ENCODE data around the gene LDHD. TPM values are rescaled to one million over a fixed set of nuclear protein-coding genes. Genes with fewer than 3 reads are reported as not detected.

LDHD gene
- total and polyA plus RNA-seq, 2 of the 13 experiments (the other 11 are each of a cell fraction or from before 2014, with no cell fraction given) = 9.1 to 9.8 TPM

DNA sequence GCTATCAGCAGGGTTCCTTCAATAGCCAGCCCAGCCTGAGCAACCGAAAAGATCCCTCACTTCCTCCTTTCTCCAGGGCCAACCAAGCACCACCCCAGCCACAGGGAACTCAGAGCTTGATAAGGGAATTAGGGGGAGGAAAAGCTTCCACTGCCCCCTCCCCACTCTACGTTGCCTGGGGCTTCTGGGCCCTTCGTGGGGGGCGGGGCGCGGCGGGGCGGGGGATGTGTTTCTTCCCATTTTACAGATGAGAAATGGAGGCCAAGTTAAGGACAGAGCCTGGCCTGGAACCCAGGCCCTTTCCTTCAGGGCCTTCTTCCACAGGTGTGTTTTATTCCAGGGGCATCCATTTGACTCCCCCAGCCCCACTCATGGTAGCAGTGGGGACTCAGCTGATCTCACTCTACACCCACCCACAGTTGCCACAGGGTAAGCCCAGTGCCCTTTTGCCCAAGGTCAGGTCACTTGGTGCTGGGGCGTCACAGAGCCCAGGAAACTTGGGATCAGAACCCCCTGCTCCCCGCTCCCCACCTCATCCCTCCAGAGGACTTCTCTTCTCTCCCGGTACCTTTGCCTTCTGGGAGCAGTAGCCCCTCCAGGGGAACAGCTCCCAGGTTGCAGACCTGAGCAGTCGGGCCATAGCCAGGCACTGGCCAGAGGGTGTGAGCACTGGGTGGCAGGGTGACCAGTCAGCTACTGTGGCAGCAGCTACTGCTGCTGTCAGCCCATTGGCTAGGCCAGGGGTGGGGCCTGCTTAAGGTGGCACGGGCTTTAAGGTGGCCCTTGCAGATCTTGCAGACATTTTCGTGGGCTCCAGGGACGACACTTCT, at the start of gene LDHD (continued):
- TF ChIP-seq, protein P1, sequence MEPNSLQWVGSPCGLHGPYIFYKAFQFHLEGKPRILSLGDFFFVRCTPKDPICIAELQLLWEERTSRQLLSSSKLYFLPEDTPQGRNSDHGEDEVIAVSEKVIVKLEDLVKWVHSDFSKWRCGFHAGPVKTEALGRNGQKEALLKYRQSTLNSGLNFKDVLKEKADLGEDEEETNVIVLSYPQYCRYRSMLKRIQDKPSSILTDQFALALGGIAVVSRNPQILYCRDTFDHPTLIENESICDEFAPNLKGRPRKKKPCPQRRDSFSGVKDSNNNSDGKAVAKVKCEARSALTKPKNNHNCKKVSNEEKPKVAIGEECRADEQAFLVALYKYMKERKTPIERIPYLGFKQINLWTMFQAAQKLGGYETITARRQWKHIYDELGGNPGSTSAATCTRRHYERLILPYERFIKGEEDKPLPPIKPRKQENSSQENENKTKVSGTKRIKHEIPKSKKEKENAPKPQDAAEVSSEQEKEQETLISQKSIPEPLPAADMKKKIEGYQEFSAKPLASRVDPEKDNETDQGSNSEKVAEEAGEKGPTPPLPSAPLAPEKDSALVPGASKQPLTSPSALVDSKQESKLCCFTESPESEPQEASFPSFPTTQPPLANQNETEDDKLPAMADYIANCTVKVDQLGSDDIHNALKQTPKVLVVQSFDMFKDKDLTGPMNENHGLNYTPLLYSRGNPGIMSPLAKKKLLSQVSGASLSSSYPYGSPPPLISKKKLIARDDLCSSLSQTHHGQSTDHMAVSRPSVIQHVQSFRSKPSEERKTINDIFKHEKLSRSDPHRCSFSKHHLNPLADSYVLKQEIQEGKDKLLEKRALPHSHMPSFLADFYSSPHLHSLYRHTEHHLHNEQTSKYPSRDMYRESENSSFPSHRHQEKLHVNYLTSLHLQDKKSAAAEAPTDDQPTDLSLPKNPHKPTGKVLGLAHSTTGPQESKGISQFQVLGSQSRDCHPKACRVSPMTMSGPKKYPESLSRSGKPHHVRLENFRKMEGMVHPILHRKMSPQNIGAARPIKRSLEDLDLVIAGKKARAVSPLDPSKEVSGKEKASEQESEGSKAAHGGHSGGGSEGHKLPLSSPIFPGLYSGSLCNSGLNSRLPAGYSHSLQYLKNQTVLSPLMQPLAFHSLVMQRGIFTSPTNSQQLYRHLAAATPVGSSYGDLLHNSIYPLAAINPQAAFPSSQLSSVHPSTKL (CRISPR knock-in tag; IDR thresholded peaks at IDR 0.05) = peak; percentile 63
- no peak for TF ChIP-seq FOXA1 (IDR thresholded peaks at IDR 0.05)
- no peak for TF ChIP-seq FOXA1 (CRISPR knock-in tag; IDR thresholded peaks at IDR 0.05)
- TF ChIP-seq, protein P2, sequence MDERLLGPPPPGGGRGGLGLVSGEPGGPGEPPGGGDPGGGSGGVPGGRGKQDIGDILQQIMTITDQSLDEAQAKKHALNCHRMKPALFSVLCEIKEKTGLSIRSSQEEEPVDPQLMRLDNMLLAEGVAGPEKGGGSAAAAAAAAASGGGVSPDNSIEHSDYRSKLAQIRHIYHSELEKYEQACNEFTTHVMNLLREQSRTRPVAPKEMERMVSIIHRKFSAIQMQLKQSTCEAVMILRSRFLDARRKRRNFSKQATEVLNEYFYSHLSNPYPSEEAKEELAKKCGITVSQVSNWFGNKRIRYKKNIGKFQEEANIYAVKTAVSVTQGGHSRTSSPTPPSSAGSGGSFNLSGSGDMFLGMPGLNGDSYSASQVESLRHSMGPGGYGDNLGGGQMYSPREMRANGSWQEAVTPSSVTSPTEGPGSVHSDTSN (CRISPR knock-in tag; IDR thresholded peaks at IDR 0.05) = no peak
- TF ChIP-seq MAFF (IDR thresholded peaks at IDR 0.05; ENCODE audit: low read depth, low read length) = 0 out of 2 replicates have a peak, but pooled peaks have one; percentile 33
- TF ChIP-seq, protein P3, sequence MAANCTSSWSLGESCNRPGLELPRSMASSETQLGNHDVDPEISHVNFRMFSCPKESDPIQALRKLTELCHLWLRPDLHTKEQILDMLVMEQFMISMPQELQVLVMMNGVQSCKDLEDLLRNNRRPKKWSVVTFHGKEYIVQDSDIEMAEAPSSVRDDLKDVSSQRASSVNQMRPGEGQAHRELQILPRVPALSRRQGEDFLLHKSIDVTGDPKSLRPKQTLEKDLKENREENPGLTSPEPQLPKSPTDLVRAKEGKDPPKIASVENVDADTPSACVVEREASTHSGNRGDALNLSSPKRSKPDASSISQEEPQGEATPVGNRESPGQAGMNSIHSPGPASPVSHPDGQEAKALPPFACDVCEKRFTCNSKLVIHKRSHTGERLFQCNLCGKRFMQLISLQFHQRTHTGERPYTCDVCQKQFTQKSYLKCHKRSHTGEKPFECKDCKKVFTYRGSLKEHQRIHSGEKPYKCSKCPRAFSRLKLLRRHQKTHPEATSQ (CRISPR knock-in tag; IDR thresholded peaks at IDR 0.05; ENCODE audit: borderline replicate concordance) = no peak
- no peak; the same call in 1 of the 2 replicates for TF ChIP-seq GPN1 (CRISPR knock-in tag; IDR thresholded peaks at IDR 0.05; ENCODE audit: borderline replicate concordance)
- TF ChIP-seq IKZF4 (CRISPR knock-in tag; IDR thresholded peaks at IDR 0.05; ENCODE audit: borderline replicate concordance, low read depth, not compliant biosample characterization) = peak; percentile 33
- TF ChIP-seq ZSCAN22 (CRISPR knock-in tag; IDR thresholded peaks at IDR 0.05) = no peak
- no peak for TF ChIP-seq ZNF101 (CRISPR knock-in tag; IDR thresholded peaks at IDR 0.05; ENCODE audit: borderline replicate concordance, low read depth)
- no peak for TF ChIP-seq JUNB (CRISPR knock-in tag; IDR thresholded peaks at IDR 0.05; ENCODE audit: borderline replicate concordance)
- TF ChIP-seq PTBP1 (IDR thresholded peaks at IDR 0.05; ENCODE audit: low read depth, low read length, poor library complexity, severe bottlenecking) = no peak
- TF ChIP-seq, protein P4, sequence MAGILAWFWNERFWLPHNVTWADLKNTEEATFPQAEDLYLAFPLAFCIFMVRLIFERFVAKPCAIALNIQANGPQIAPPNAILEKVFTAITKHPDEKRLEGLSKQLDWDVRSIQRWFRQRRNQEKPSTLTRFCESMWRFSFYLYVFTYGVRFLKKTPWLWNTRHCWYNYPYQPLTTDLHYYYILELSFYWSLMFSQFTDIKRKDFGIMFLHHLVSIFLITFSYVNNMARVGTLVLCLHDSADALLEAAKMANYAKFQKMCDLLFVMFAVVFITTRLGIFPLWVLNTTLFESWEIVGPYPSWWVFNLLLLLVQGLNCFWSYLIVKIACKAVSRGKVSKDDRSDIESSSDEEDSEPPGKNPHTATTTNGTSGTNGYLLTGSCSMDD (CRISPR knock-in tag; IDR thresholded peaks at IDR 0.05) = no peak
- no peak for TF ChIP-seq RORA (CRISPR knock-in tag; IDR thresholded peaks at IDR 0.05)
- TF ChIP-seq, protein P5, sequence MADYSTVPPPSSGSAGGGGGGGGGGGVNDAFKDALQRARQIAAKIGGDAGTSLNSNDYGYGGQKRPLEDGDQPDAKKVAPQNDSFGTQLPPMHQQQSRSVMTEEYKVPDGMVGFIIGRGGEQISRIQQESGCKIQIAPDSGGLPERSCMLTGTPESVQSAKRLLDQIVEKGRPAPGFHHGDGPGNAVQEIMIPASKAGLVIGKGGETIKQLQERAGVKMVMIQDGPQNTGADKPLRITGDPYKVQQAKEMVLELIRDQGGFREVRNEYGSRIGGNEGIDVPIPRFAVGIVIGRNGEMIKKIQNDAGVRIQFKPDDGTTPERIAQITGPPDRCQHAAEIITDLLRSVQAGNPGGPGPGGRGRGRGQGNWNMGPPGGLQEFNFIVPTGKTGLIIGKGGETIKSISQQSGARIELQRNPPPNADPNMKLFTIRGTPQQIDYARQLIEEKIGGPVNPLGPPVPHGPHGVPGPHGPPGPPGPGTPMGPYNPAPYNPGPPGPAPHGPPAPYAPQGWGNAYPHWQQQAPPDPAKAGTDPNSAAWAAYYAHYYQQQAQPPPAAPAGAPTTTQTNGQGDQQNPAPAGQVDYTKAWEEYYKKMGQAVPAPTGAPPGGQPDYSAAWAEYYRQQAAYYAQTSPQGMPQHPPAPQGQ (CRISPR knock-in tag; IDR thresholded peaks at IDR 0.05; ENCODE audit: borderline replicate concordance) = no peak
- TF ChIP-seq, protein P6, sequence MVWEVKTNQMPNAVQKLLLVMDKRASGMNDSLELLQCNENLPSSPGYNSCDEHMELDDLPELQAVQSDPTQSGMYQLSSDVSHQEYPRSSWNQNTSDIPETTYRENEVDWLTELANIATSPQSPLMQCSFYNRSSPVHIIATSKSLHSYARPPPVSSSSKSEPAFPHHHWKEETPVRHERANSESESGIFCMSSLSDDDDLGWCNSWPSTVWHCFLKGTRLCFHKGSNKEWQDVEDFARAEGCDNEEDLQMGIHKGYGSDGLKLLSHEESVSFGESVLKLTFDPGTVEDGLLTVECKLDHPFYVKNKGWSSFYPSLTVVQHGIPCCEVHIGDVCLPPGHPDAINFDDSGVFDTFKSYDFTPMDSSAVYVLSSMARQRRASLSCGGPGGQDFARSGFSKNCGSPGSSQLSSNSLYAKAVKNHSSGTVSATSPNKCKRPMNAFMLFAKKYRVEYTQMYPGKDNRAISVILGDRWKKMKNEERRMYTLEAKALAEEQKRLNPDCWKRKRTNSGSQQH (CRISPR knock-in tag; IDR thresholded peaks at IDR 0.05; ENCODE audit: low read depth) = no peak
- peak; percentile 53 for TF ChIP-seq GABPB1 (CRISPR knock-in tag; IDR thresholded peaks at IDR 0.05)
